Caco-2 (cell line): ENCODE results near the gene GLIS1. TPM values are rescaled to one million over a fixed set of nuclear protein-coding genes. Genes with fewer than 3 reads are reported as not detected.

ENCODE experiments used
- BruUV-seq: library from RNA; stranded (reverse); fragments of 400-500 nt; replicated peaks from 2 replicates; lab custom pipeline; 2021; lab: Mats Ljungman, UMichigan
- CTCF ChIA-PET: fragments of 300-600 bp; sonication (Branson Sonifier 250); formaldehyde crosslinking; loops from one replicate; lab custom pipeline; 2022; ENCODE audit warnings: antibody characterized with exemption; lab: Charles Lee
- POLR2A ChIA-PET: fragments of 300-600 bp; sonication (Branson Sonifier 250); formaldehyde crosslinking; loops from one replicate; lab custom pipeline; 2022; ENCODE audit warnings: antibody characterized with exemption; lab: Charles Lee
- DNase-seq, 2 experiments: peaks; one replicate each; pipeline versions ENCODE4 v3.0.0 to v3.0.0-alpha.2; 2020 to 2022
- H3K27me3 ChIP-seq: replicated peaks from 2 replicates; pipeline ENCODE4 v1.6.0; 2011; ENCODE audit warnings: low read length; ENCODE audit not compliant: control insufficient read depth, insufficient read depth
- H3K36me3 ChIP-seq: 2 replicates; pipeline ENCODE4 v1.5.1; 2011; ENCODE audit warnings: low read length; ENCODE audit not compliant: control insufficient read depth, insufficient read depth
- H3K4me1 ChIP-seq: fragments of 250-450 bp; sonication (Bioruptor Pico); 2 replicates; pipeline ENCODE4 v1.5.1; 2020; ENCODE audit warnings: mild to moderate bottlenecking
- H3K4me3 ChIP-seq: 2 replicates; pipeline ENCODE4 v1.5.1; 2011; ENCODE audit warnings: low read depth, mild to moderate bottlenecking, control low read depth, low read length
- H3K9me3 ChIP-seq: fragments of 250-450 bp; sonication (Bioruptor Pico); 2 replicates; pipeline ENCODE4 v1.5.1; 2020; ENCODE audit warnings: mild to moderate bottlenecking, moderate library complexity
- H3K27ac Mint-ChIP-seq: one replicate; pipeline ENCODE4 v1.8.0; 2022; ENCODE audit warnings: mixed read lengths; ENCODE audit not compliant: unreplicated experiment
- H3K27me3 Mint-ChIP-seq: one replicate; pipeline ENCODE4 v1.8.0; 2022; ENCODE audit warnings: mixed read lengths; ENCODE audit not compliant: insufficient read depth, unreplicated experiment
- H3K36me3 Mint-ChIP-seq: one replicate; pipeline ENCODE4 v1.8.0; 2022; ENCODE audit warnings: mild to moderate bottlenecking, mixed read lengths; ENCODE audit not compliant: insufficient read depth, unreplicated experiment
- H3K4me1 Mint-ChIP-seq: one replicate; pipeline ENCODE4 v1.8.0; 2022; ENCODE audit warnings: low read depth, mixed read lengths; ENCODE audit not compliant: unreplicated experiment
- H3K4me3 Mint-ChIP-seq: one replicate; pipeline ENCODE4 v1.8.0; 2022; ENCODE audit warnings: mild to moderate bottlenecking, moderate library complexity, mixed read lengths; ENCODE audit not compliant: unreplicated experiment
- H3K9me3 Mint-ChIP-seq: one replicate; pipeline ENCODE4 v1.8.0; 2022; ENCODE audit warnings: mixed read lengths; ENCODE audit not compliant: unreplicated experiment
- intact Hi-C: fragments of 100-400 bp; cut with micrococcal nuclease; formaldehyde crosslinking; loops from one replicate; pipeline ENCODE4 v1.10.0; 2022; ENCODE audit not compliant: unreplicated experiment
- total RNA-seq: library from RNA; stranded (reverse); gene quantifications from 2 replicates; pipeline ENCODE4 v1.2.3, GENCODE V29; 2022
- TF ChIP-seq, protein P1 (sequence below), 2 experiments: fragments of 200-600 bp in 1 of 2; IDR thresholded peaks; 1 replicate in 1 of 2; 2 replicates in 1 of 2; pipeline versions ENCODE4 v1.5.1 to v1.8.0; 2011 to 2022; ENCODE audit warnings: antibody characterized with exemption in 1 of 2, control low read depth in 1 of 2, inconsistent platforms in 1 of 2, low read depth in 1 of 2, low read length in 1 of 2, mild to moderate bottlenecking in 1 of 2, moderate library complexity in 1 of 2; ENCODE audit not compliant: insufficient read depth in 1 of 2, severe bottlenecking in 1 of 2, unreplicated experiment in 1 of 2

GLIS1 gene
- total RNA-seq, 1 experiment from 2014 or later: not detected

DNA sequence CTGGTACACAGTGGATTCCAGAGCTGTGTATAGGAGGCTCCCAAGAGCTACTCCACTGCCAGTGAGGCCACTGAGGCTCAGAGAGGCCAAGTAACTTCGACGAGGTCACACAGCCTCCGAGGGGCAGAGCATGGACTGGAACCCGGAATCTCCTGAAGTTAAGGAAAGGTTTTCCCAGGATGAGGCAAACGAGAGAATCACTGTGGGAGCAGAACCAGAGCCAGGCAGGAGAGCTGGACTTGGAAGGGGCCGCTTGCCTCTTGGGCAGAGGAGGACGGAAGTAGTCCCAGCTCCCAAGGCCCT is 52.0 kb downstream of the GLIS1 start:
- no peak overlapping the region for H3K4me3 ChIP-seq
- no peaks in the 10 kb centered on the region for H3K27me3 ChIP-seq
- no peak for DNase-seq
- no peaks in the 10 kb centered on the region for H3K36me3 ChIP-seq
- Mint-ChIP-seq H3K36me3 (no peaks in the 10 kb centered on the region), H3K27ac (no peak overlapping the region), H3K4me3 (no peak overlapping the region), H3K4me1 (peaks cover 26% of the 10 kb centered on the region), H3K9me3 (no peaks in the 10 kb centered on the region), H3K27me3 (peaks cover 4% of the 10 kb centered on the region)
- TF ChIP-seq, protein P1, sequence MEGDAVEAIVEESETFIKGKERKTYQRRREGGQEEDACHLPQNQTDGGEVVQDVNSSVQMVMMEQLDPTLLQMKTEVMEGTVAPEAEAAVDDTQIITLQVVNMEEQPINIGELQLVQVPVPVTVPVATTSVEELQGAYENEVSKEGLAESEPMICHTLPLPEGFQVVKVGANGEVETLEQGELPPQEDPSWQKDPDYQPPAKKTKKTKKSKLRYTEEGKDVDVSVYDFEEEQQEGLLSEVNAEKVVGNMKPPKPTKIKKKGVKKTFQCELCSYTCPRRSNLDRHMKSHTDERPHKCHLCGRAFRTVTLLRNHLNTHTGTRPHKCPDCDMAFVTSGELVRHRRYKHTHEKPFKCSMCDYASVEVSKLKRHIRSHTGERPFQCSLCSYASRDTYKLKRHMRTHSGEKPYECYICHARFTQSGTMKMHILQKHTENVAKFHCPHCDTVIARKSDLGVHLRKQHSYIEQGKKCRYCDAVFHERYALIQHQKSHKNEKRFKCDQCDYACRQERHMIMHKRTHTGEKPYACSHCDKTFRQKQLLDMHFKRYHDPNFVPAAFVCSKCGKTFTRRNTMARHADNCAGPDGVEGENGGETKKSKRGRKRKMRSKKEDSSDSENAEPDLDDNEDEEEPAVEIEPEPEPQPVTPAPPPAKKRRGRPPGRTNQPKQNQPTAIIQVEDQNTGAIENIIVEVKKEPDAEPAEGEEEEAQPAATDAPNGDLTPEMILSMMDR (IDR thresholded peaks at IDR 0.05; ENCODE audit: insufficient read depth in 1 of 2, low read depth in 1 of 2, low read length in 1 of 2, severe bottlenecking in 1 of 2, unreplicated experiment in 1 of 2): no peak
- peaks cover 17% of the 10 kb centered on the region for H3K4me1 ChIP-seq
- CTCF ChIA-PET: no interaction called here
- intact Hi-C loops: no loop called here
- POLR2A ChIA-PET: no interaction called here
- no TSS peak for BruUV-seq
- no peaks in the 10 kb centered on the region for H3K9me3 ChIP-seq

DNA sequence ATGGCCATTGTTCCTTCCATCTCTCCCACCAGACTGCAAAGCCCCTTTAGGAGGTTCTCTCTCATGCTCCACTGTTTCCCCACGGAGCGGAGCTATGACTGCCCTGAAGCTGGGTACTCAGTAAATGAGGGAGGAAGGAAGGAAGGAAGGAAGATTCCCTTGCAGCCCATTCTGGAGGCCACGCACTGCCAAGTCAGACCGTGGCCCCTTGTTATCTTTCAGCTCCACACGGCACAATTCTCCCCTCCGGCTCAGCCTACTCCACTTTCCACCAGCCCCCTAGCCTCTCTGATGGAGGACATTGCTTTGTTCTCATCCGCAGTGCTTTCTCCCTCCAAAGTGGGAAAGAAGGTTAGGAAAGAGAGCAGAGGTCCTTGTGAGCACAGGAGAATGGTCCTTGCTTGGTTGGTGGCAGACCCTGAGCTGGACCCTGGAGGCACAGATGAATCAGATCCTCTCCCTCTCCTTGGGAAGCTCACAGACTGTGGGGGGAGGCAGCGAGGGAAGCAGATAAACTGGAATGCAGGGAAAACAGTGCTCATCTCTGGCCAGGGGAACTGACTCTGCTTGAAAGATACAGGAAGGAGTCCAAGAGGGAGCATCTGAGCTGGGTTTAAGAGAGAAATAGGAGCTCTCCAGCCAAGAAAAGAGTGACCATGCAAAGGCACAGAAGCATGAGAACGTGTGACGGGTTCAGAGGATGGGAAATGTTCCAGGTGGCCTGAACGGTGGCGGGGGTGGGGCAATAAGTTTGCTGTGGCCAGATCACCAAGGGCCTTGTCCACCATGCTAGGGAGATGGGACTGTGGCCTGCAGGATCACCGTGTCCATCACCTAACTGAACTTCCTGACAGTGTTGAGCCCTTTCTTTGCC is 52.6 kb downstream of the GLIS1 start:
- ChIA-PET POLR2A (no interaction called here), CTCF (no interaction called here)
- no peaks in the 10 kb centered on the region for H3K27me3 ChIP-seq
- H3K36me3 ChIP-seq: no peaks in the 10 kb centered on the region
- peak overlapping the region; percentile 79 for H3K27ac Mint-ChIP-seq
- H3K27me3 Mint-ChIP-seq: peaks cover 2% of the 10 kb centered on the region
- TF ChIP-seq, protein P1 (IDR thresholded peaks at IDR 0.05; ENCODE audit: insufficient read depth in 1 of 2, low read depth in 1 of 2, low read length in 1 of 2, severe bottlenecking in 1 of 2, unreplicated experiment in 1 of 2): no peak
- no peaks in the 10 kb centered on the region for H3K36me3 Mint-ChIP-seq
- peaks cover 29% of the 10 kb centered on the region for H3K4me1 Mint-ChIP-seq
- no peaks in the 10 kb centered on the region for H3K9me3 ChIP-seq
- DNase-seq: no peak
- H3K4me3 Mint-ChIP-seq: peak overlapping the region; percentile 77
- H3K4me3 ChIP-seq: no peak overlapping the region
- peaks cover 17% of the 10 kb centered on the region for H3K4me1 ChIP-seq
- intact Hi-C loops: no loop called here
- no TSS peak for BruUV-seq
- H3K9me3 Mint-ChIP-seq: no peaks in the 10 kb centered on the region

DNA sequence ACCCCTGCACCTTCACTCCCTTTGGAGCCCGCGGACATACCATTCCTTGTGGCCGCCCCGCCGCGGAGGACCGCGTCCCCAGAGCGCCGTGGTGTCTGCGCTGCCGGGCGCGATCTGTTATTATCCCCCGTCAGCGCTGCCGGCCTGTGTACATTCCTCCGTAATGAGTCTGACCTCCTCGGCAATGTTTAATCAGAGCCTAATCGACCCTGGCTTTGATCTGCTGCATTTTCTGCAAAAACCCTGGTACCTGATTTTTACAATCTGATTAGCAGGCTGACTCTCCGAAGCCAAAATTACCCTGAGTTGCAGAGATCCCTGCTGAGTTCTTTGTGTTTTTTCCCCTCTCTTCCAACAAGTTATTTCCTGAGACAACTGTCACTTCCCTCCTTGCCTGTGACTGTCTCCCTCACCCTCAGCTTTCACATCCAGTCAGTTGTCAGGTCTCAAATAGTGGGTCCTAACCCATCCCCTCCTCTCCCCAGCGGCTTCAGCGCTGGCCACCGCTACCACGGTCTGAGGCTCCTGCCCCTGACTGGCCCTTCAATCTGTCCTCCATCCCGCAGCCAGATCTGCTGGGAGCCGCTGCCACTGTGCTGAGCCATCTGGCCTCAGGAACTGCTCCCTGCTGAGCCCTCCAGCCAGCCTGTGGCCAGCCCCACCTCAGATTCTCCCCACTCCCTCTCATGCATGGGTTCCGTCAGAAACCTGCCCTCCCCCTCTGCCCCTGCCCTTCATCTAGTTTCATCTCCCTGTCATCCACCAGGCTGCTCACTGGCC is 53.5 kb downstream of the GLIS1 start:
- Mint-ChIP-seq H3K27ac (peak overlapping the region; percentile 79), H3K9me3 (no peaks in the 10 kb centered on the region), H3K36me3 (no peaks in the 10 kb centered on the region), H3K4me1 (peaks cover 29% of the 10 kb centered on the region), H3K27me3 (peaks cover 2% of the 10 kb centered on the region), H3K4me3 (peak overlapping the region; percentile 77)
- H3K27me3 ChIP-seq: no peaks in the 10 kb centered on the region
- TF ChIP-seq, protein P1 (IDR thresholded peaks at IDR 0.05; ENCODE audit: insufficient read depth in 1 of 2, low read depth in 1 of 2, low read length in 1 of 2, severe bottlenecking in 1 of 2, unreplicated experiment in 1 of 2): no peak
- intact Hi-C loops: no loop called here
- peaks cover 17% of the 10 kb centered on the region for H3K4me1 ChIP-seq
- ChIA-PET POLR2A (no interaction called here), CTCF (no interaction called here)
- no peaks in the 10 kb centered on the region for H3K36me3 ChIP-seq
- BruUV-seq: no TSS peak
- no peaks in the 10 kb centered on the region for H3K9me3 ChIP-seq
- DNase-seq: peak in 1 of 2 experiments; percentile 23
- H3K4me3 ChIP-seq: no peak overlapping the region; the same call in 1 of the 2 replicates
